Activated CD4-positive, alpha-beta T cell treated with anti-CD3 and anti-CD28 coated beads, Interleukin-2, amount 10 ng/mL, durations not matched to agents 24 days and 14 days (primary cell): ENCODE data around the gene AP3B2. TPM values are rescaled to one million over a fixed set of nuclear protein-coding genes. Genes with fewer than 3 reads are reported as not detected.

Experiments
- DNase-seq: peaks from one replicate; pipeline ENCODE4 v3.0.0; 2022
- H3K27ac Mint-ChIP-seq: one replicate; pipeline ENCODE4 v1.8.0; 2022; ENCODE audit warnings: mild to moderate bottlenecking, mixed read lengths
- H3K27me3 Mint-ChIP-seq: one replicate; pipeline ENCODE4 v1.8.0; 2022; ENCODE audit warnings: mixed read lengths
- H3K36me3 Mint-ChIP-seq: one replicate; pipeline ENCODE4 v1.8.0; 2022; ENCODE audit warnings: low read depth, mild to moderate bottlenecking, mixed read lengths
- H3K4me1 Mint-ChIP-seq: one replicate; pipeline ENCODE4 v1.8.0; 2021; ENCODE audit warnings: mixed read lengths
- H3K4me3 Mint-ChIP-seq: one replicate; pipeline ENCODE4 v1.8.0; 2022; ENCODE audit warnings: mild to moderate bottlenecking, moderate library complexity, mixed read lengths
- H3K9me3 Mint-ChIP-seq: one replicate; pipeline ENCODE4 v1.8.0; 2021; ENCODE audit warnings: mixed read lengths
- intact Hi-C: fragments of 100-400 bp; cut with micrococcal nuclease; formaldehyde crosslinking; loops from one replicate; pipeline ENCODE4 v1.15.1; 2023
- total RNA-seq: library from RNA; stranded (reverse); gene quantifications from 2 replicates; pipeline ENCODE4 v1.2.3, GENCODE V29; 2022

Gene AP3B2, protein sequence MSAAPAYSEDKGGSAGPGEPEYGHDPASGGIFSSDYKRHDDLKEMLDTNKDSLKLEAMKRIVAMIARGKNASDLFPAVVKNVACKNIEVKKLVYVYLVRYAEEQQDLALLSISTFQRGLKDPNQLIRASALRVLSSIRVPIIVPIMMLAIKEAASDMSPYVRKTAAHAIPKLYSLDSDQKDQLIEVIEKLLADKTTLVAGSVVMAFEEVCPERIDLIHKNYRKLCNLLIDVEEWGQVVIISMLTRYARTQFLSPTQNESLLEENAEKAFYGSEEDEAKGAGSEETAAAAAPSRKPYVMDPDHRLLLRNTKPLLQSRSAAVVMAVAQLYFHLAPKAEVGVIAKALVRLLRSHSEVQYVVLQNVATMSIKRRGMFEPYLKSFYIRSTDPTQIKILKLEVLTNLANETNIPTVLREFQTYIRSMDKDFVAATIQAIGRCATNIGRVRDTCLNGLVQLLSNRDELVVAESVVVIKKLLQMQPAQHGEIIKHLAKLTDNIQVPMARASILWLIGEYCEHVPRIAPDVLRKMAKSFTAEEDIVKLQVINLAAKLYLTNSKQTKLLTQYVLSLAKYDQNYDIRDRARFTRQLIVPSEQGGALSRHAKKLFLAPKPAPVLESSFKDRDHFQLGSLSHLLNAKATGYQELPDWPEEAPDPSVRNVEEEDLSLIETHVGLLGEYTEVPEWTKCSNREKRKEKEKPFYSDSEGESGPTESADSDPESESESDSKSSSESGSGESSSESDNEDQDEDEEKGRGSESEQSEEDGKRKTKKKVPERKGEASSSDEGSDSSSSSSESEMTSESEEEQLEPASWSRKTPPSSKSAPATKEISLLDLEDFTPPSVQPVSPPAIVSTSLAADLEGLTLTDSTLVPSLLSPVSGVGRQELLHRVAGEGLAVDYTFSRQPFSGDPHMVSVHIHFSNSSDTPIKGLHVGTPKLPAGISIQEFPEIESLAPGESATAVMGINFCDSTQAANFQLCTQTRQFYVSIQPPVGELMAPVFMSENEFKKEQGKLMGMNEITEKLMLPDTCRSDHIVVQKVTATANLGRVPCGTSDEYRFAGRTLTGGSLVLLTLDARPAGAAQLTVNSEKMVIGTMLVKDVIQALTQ
- not detected in 2 replicates for total RNA-seq

DNA sequence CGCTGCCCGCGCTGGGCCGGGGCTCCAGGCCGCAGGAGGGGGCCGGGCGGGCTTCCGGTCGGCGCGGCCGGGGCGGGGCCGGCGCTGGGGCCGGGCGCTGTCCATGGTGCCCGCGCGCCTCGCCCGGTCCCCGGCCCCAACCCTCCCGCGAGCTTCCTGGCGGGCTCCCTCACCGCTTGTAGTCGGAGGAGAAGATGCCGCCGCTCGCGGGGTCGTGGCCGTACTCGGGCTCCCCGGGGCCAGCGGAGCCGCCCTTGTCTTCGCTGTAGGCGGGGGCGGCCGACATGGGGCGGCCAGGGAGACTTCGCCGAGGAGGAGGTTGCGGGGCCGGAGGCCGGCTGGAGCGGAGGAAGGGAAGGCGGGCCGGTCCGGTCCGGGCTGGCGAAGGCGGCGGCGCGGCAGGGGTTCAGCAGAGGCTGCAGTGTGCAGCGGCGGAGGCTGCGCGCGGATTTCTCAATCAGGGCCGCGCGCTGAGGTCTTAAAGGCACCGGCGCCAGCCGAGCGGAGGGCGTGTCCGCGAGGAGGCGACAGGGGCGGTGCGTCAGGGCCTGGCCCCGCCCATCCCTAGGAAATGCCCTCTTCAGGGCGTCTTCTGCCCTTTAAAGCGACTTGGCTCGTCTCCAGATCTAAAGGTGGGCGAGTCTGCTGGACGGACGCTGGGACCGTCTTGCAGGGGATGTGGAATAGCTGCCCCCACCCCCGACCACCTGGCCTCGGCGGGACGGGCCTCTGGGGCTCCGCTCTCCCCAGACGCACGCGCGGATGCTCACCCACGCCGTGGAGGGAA is at the start of gene AP3B2:
TSS of gene AP3B2 (minus strand) at position 455 of the 787 bp plus-strand sequence. CDS start at position 286, 169 bp downstream.
- DNase-seq: peak; percentile 93
- intact Hi-C loops: loop anchor here (1.0 to 5.0 kb wide), 3 partner anchors 41 to 293 kb away; no protein-coding TSS in a partner anchor
- peaks cover 6% of the 10 kb centered on the region for H3K27me3 Mint-ChIP-seq

GRCh38 chr15:82751308-82751707 is 41.6 kb upstream of the AP3B2 start:
- Mint-ChIP-seq H3K36me3 (peaks cover 43% of the 10 kb centered on the region), H3K9me3 (no peaks in the 10 kb centered on the region), H3K27me3 (no peaks in the 10 kb centered on the region), H3K4me3 (peak overlapping the region; percentile 99), H3K4me1 (peaks cover 28% of the 10 kb centered on the region), H3K27ac (peak overlapping the region; percentile 97)
- DNase-seq: no peak
- intact Hi-C loops: loop anchor here (2.0 to 5.0 kb wide), 3 partner anchors 235 to 315 kb away; partner anchors contain the start of genes BTBD1, C15orf40 and RAMAC

More for the DNA sequence above, at the start of gene AP3B2:
- no peaks in the 10 kb centered on the region for H3K36me3 Mint-ChIP-seq
- H3K4me3 Mint-ChIP-seq: peak within 1 kb of the TSS; percentile 65
- no peaks in the 10 kb centered on the region for H3K4me1 Mint-ChIP-seq
- H3K27ac Mint-ChIP-seq: no peak within 1 kb of the TSS
- H3K9me3 Mint-ChIP-seq: no peaks in the 10 kb centered on the region

DNA sequence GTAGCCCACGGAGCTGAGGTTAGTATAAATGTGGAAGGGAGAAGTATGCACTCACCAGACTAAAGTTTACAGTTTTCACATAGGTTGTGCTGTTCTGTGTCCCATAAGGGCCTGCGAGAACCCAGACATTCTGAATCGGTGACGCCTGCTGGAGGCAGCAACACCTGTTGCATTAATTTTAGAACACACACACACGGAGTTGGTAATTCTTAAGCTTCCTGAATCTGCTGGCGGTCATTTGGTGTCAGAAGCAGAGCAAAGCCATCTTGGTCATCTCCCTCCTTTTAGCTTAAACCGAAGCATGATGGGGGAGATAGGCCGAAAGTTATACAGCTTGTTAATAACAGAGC is 41.1 kb upstream of the AP3B2 start:
- peaks cover 24% of the 10 kb centered on the region for H3K4me1 Mint-ChIP-seq
- H3K4me3 Mint-ChIP-seq: peak overlapping the region; percentile 99
- intact Hi-C loops: loop anchor here (1.0 to 5.0 kb wide), 6 partner anchors 42 to 316 kb away; partner anchors contain the start of genes AP3B2, BTBD1, C15orf40 and RAMAC
- no peaks in the 10 kb centered on the region for H3K9me3 Mint-ChIP-seq
- peak overlapping the region; percentile 97 for H3K27ac Mint-ChIP-seq
- H3K36me3 Mint-ChIP-seq: peaks cover 38% of the 10 kb centered on the region
- DNase-seq: no peak
- H3K27me3 Mint-ChIP-seq: no peaks in the 10 kb centered on the region

DNA sequence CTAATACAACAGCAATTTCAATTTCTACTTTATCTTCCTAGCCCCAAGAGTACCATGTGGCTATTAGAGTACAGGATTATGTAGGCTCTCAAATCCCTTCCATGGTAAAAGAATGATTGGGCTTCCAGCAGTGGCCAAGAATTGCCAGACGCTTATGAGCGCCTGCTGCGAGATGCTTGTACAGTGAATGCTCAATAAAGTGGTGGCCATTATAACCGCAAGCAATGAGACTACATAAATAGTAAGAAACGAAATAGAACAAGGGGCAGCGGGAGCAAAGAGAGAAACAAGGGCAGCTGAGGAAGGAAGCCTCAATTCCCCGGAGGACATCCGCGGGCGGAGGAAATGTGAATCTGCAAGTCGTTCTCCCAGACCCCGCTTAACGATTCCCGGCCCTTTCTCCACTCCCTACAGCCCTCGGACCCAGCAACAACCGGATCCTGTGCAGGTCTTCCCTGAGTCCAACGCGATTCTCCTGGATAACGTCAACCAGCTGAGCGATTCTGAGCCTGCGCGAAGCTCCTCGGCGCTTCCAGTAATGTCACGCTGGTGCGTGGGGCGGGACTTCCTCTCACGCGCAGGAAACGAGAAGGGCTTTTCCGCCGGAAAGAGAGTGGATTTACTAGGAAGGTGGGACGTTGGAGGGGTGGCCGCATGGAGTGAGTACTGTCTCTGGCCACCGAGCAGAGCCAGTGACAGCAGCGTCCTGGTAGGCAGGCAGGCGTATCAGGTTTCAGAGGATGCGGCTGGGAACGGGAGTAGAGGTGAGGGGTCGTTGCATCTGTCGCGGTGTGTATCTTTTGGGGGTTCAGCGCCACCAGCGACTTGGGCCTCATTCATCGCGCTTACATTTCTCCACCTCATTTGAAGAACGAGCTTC is 40.5 kb upstream of the AP3B2 start:
- DNase-seq: peak; percentile 96
- Mint-ChIP-seq H3K36me3 (peaks cover 34% of the 10 kb centered on the region), H3K4me3 (peak overlapping the region; percentile 99), H3K27ac (peak overlapping the region; percentile 97), H3K9me3 (no peaks in the 10 kb centered on the region), H3K27me3 (no peaks in the 10 kb centered on the region), H3K4me1 (peaks cover 23% of the 10 kb centered on the region)
- intact Hi-C loops: loop anchor here (1.0 to 5.0 kb wide), 6 partner anchors 41 to 317 kb away; partner anchors contain the start of genes AP3B2, BTBD1, C15orf40 and RAMAC

DNA sequence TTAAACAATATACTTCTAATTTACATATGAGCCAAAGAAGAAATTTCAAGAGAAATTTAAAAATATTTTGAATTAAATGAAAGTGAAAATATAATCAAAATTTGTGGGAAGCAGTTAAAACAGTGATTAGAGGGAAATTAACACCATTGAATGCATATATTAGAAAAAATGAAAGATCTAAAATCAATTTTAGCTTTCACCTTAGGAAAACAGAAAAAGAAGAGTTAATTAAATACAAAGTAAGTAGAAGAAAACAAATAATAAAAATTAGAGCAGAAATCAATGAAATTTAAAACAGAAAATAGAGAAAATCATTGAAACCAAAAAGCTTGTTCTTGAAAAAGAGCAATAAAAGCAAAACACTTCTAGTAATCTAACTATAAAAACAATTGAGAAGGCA is 38.6 kb upstream of the AP3B2 start:
- no peaks in the 10 kb centered on the region for H3K9me3 Mint-ChIP-seq
- intact Hi-C loops: no loop called here
- H3K36me3 Mint-ChIP-seq: peaks cover 24% of the 10 kb centered on the region
- no peaks in the 10 kb centered on the region for H3K27me3 Mint-ChIP-seq
- no peak overlapping the region for H3K27ac Mint-ChIP-seq
- H3K4me3 Mint-ChIP-seq: no peak overlapping the region
- no peak for DNase-seq
- H3K4me1 Mint-ChIP-seq: peaks cover 15% of the 10 kb centered on the region

GRCh38 chr15:82743810-82744209 is 34.1 kb upstream of the AP3B2 start:
- intact Hi-C loops: no loop called here
- Mint-ChIP-seq H3K4me1 (no peaks in the 10 kb centered on the region), H3K9me3 (no peaks in the 10 kb centered on the region), H3K4me3 (no peak overlapping the region), H3K36me3 (no peaks in the 10 kb centered on the region), H3K27ac (no peak overlapping the region), H3K27me3 (no peaks in the 10 kb centered on the region)
- DNase-seq: no peak

DNA sequence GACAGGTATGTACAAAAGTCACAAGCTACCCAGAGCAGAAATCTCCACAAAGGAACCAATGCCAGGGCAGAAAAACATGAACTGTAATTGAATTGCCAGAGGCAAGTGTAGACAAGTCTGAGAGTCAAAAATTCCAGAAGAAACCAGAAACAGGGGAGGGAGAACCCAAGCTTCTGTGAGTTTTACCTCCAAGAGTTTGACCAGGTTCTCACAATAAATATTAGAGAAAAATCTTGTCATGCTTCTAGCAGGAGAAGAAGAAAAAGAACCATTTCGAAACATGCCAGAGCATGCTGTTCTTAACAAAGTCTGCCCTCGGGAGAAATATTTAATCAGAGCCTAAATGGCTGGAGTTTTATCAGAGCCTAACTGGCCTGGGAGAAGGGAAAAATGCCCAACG is 32.5 kb upstream of the AP3B2 start:
- DNase-seq: no peak
- H3K9me3 Mint-ChIP-seq: no peaks in the 10 kb centered on the region
- no peak overlapping the region for H3K4me3 Mint-ChIP-seq
- no peak overlapping the region for H3K27ac Mint-ChIP-seq
- H3K36me3 Mint-ChIP-seq: peaks cover 4% of the 10 kb centered on the region
- intact Hi-C loops: no loop called here
- no peaks in the 10 kb centered on the region for H3K4me1 Mint-ChIP-seq
- no peaks in the 10 kb centered on the region for H3K27me3 Mint-ChIP-seq

DNA sequence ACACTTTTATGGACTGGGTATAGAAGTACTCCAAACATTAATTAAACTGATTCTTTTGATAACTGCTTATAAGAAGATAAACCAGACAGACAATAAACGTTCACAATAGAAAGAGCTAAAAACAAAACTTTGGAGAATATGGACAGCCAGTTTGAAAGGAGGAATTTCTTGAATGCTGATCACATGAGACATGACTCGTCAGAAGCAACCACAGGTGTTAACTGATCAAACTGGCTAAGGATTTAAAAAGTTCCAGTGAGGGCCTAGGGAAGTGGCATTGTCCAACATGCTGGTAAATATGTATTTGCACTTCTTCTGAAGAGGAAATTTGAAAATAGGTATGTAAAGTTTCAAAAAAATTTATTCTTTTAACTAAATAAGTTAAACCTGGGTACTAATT is 29.4 kb upstream of the AP3B2 start:
- no peak overlapping the region for H3K4me3 Mint-ChIP-seq
- DNase-seq: no peak
- H3K27me3 Mint-ChIP-seq: no peaks in the 10 kb centered on the region
- H3K9me3 Mint-ChIP-seq: no peaks in the 10 kb centered on the region
- intact Hi-C loops: no loop called here
- peaks cover 5% of the 10 kb centered on the region for H3K36me3 Mint-ChIP-seq
- no peak overlapping the region for H3K27ac Mint-ChIP-seq
- no peaks in the 10 kb centered on the region for H3K4me1 Mint-ChIP-seq

DNA sequence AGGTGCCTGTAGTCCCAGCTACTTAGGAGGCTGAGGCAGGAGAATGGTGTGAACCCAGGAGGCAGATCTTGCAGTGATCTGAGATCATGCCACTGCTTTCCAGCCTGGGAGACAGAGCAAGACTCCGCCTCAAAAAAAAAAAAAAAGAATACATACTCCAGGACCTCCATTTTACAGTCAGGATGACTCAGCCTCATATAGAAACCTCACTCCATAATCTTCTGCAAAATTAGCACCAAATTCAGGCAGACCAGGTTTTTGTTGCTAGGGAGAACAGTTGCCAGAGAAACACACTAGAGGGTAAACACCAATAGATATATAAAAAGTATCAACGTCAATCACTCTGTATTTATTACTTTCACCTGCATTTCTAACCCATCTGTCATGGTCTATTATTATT is 28.3 kb upstream of the AP3B2 start:
- H3K27me3 Mint-ChIP-seq: no peaks in the 10 kb centered on the region
- peaks cover 5% of the 10 kb centered on the region for H3K36me3 Mint-ChIP-seq
- intact Hi-C loops: no loop called here
- no peaks in the 10 kb centered on the region for H3K9me3 Mint-ChIP-seq
- H3K4me1 Mint-ChIP-seq: no peaks in the 10 kb centered on the region
- no peak overlapping the region for H3K27ac Mint-ChIP-seq
- DNase-seq: no peak
- no peak overlapping the region for H3K4me3 Mint-ChIP-seq

DNA sequence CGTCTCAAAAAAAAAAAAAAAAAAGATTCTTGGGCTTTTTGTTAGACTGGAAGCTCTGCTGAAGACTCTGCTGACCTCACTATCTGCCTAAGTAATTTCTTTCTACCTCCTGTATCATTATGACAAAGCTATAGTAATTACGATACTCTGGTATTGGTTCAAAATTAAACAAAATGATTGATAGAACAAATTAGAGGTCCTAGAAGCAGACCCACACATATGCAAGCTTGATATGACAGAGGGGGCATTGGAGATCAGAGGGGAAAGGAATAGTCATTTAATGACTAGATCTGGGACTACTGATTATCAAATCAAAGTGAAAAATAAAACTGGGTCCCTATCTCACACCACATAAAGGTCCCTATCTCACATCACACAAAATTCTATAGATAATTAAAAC is 21.9 kb upstream of the AP3B2 start:
- H3K4me3 Mint-ChIP-seq: no peak overlapping the region
- no peaks in the 10 kb centered on the region for H3K27me3 Mint-ChIP-seq
- DNase-seq: no peak
- H3K27ac Mint-ChIP-seq: no peak overlapping the region
- intact Hi-C loops: no loop called here
- H3K4me1 Mint-ChIP-seq: no peaks in the 10 kb centered on the region
- no peaks in the 10 kb centered on the region for H3K9me3 Mint-ChIP-seq
- H3K36me3 Mint-ChIP-seq: peaks cover 5% of the 10 kb centered on the region

GRCh38 chr15:82730022-82730530 is 20.4 kb upstream of the AP3B2 start:
- Mint-ChIP-seq H3K27me3 (no peaks in the 10 kb centered on the region), H3K4me1 (no peaks in the 10 kb centered on the region), H3K36me3 (peaks cover 5% of the 10 kb centered on the region), H3K4me3 (no peak overlapping the region), H3K27ac (no peak overlapping the region), H3K9me3 (no peaks in the 10 kb centered on the region)
- intact Hi-C loops: no loop called here
- DNase-seq: no peak

GRCh38 chr15:82726816-82727215 is 17.1 kb upstream of the AP3B2 start:
- DNase-seq: no peak
- intact Hi-C loops: no loop called here
- H3K27ac Mint-ChIP-seq: no peak overlapping the region
- no peaks in the 10 kb centered on the region for H3K9me3 Mint-ChIP-seq
- H3K4me3 Mint-ChIP-seq: no peak overlapping the region
- H3K36me3 Mint-ChIP-seq: peaks cover 3% of the 10 kb centered on the region
- H3K27me3 Mint-ChIP-seq: no peaks in the 10 kb centered on the region
- no peaks in the 10 kb centered on the region for H3K4me1 Mint-ChIP-seq
